ENCODE measurements around the gene SEMA5A. TPM values are rescaled to one million over a fixed set of nuclear protein-coding genes. Genes with fewer than 3 reads are reported as not detected.

SEMA5A gene
- polyA plus RNA-seq, 1 of the 3 experiments (the other 2 are of a cell fraction) = 0.58 TPM

- no peak for TF ChIP-seq PBX3 (IDR thresholded peaks at IDR 0.05)
- TF ChIP-seq TAF1 (IDR thresholded peaks at IDR 0.05; ENCODE audit: borderline replicate concordance, low read depth, low read length) = no peak
- no peak for TF ChIP-seq CHD2 (IDR thresholded peaks at IDR 0.05; ENCODE audit: low read length, partially characterized antibody)
- no peak for TF ChIP-seq RXRA (IDR thresholded peaks at IDR 0.05; ENCODE audit: borderline replicate concordance, low read depth)
- no peak for TF ChIP-seq YY1 (IDR thresholded peaks at IDR 0.05; ENCODE audit: low read depth)
- TF ChIP-seq NRF1 (IDR thresholded peaks at IDR 0.05; ENCODE audit: low read depth, low read length) = no peak
- TF ChIP-seq, protein P1, sequence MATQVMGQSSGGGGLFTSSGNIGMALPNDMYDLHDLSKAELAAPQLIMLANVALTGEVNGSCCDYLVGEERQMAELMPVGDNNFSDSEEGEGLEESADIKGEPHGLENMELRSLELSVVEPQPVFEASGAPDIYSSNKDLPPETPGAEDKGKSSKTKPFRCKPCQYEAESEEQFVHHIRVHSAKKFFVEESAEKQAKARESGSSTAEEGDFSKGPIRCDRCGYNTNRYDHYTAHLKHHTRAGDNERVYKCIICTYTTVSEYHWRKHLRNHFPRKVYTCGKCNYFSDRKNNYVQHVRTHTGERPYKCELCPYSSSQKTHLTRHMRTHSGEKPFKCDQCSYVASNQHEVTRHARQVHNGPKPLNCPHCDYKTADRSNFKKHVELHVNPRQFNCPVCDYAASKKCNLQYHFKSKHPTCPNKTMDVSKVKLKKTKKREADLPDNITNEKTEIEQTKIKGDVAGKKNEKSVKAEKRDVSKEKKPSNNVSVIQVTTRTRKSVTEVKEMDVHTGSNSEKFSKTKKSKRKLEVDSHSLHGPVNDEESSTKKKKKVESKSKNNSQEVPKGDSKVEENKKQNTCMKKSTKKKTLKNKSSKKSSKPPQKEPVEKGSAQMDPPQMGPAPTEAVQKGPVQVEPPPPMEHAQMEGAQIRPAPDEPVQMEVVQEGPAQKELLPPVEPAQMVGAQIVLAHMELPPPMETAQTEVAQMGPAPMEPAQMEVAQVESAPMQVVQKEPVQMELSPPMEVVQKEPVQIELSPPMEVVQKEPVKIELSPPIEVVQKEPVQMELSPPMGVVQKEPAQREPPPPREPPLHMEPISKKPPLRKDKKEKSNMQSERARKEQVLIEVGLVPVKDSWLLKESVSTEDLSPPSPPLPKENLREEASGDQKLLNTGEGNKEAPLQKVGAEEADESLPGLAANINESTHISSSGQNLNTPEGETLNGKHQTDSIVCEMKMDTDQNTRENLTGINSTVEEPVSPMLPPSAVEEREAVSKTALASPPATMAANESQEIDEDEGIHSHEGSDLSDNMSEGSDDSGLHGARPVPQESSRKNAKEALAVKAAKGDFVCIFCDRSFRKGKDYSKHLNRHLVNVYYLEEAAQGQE (IDR thresholded peaks at IDR 0.05; ENCODE audit: low read depth, low read length) = no peak
- TF ChIP-seq, protein P2, sequence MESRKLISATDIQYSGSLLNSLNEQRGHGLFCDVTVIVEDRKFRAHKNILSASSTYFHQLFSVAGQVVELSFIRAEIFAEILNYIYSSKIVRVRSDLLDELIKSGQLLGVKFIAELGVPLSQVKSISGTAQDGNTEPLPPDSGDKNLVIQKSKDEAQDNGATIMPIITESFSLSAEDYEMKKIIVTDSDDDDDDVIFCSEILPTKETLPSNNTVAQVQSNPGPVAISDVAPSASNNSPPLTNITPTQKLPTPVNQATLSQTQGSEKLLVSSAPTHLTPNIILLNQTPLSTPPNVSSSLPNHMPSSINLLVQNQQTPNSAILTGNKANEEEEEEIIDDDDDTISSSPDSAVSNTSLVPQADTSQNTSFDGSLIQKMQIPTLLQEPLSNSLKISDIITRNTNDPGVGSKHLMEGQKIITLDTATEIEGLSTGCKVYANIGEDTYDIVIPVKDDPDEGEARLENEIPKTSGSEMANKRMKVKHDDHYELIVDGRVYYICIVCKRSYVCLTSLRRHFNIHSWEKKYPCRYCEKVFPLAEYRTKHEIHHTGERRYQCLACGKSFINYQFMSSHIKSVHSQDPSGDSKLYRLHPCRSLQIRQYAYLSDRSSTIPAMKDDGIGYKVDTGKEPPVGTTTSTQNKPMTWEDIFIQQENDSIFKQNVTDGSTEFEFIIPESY (IDR thresholded peaks at IDR 0.05; ENCODE audit: borderline replicate concordance, low read depth) = no peak
Observed at GRCh38 chr5:9157811-9158210, 388.1 kb downstream of the SEMA5A start (continued).

DNA sequence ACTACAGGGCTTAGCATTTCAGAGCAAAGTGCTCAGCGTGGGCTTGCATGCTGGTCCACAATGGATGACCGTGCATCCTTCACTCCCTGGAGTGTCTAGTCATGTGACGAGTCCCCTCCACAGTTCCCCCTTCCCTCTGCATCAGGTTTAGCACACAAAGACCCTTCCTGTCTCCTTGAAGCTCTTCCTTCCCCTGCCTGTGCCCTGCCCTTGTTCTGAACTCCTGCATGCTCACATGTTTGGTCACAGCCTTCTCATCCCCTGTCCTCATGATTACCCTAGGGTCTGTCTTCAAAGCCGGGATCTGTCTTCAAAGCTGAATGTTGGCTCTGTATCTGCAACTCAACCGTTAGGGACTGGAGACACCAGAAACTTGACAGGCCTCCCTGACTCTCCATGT lies 388.9 kb downstream of the SEMA5A start:
- H3K79me2 ChIP-seq (ENCODE audit: insufficient read depth) = no peaks in the 10 kb centered on the region
- ChIA-PET CTCF (interaction anchor here (0.6 to 2.1 kb wide), 14 partner anchors 9 to 1225 kb away, joined by 3 to 11 read pairs (median 3); no protein-coding TSS in a partner anchor), POLR2A (no interaction called here)
- WGBS (ENCODE audit: low lambda C conversion rate) = 72% methylated on average over 5 of the region's 5 CpGs
- H3K4me2 ChIP-seq = no peak overlapping the region
- TF ChIP-seq JUND (IDR thresholded peaks at IDR 0.05) (no peak), GABPA (IDR thresholded peaks at IDR 0.05; ENCODE audit: low read depth) (no peak), TCF12 (IDR thresholded peaks at IDR 0.05) (no peak)
- no peaks in the 10 kb centered on the region; a peak in 1 of 4 replicates for H3K4me1 ChIP-seq (ENCODE audit: control insufficient read depth in 1 of 2, insufficient read depth in 2 of 2, low read depth in 1 of 2, low read length in 1 of 2)
- no peaks in the 10 kb centered on the region for H3F3A ChIP-seq (replicated peaks; ENCODE audit: insufficient read depth)
- DNase-seq = no peak
- H4K20me1 ChIP-seq (ENCODE audit: insufficient read depth) = no peaks in the 10 kb centered on the region
- H3K9me2 ChIP-seq = no peaks in the 10 kb centered on the region
- H3K9me3 ChIP-seq = no peaks in the 10 kb centered on the region
- H2AFZ ChIP-seq (ENCODE audit: low read depth) = no peak overlapping the region
- H3K27me3 ChIP-seq (ENCODE audit: insufficient read depth) = no peaks in the 10 kb centered on the region
- no peak overlapping the region for H3K4me3 ChIP-seq (ENCODE audit: low read depth in 2 of 2, low read length in 1 of 2)
- no peak overlapping the region for H3K9ac ChIP-seq
- no peaks in the 10 kb centered on the region for H3K36me3 ChIP-seq (replicated peaks in 1 of 2; ENCODE audit: control insufficient read depth in 1 of 2, insufficient read depth in 2 of 2, low read length in 1 of 2)
- no peak overlapping the region for H3K27ac ChIP-seq (ENCODE audit: low read depth in 2 of 2, low read length in 1 of 2)
